GM19023 (cell line): ENCODE results near the gene PCP4L1.
"Not testable (repeated sequence)": the region's sequence is repeated elsewhere in the genome, so short reads cannot be mapped to it uniquely, and the experiment has no call there.

ENCODE experiments used
- ATAC-seq: cut with Tn5 transposase; IDR thresholded peaks from one replicate; pipeline ENCODE4 v1.9.1; 2021; ENCODE audit warnings: mild to moderate bottlenecking, moderate library complexity; ENCODE audit not compliant: unreplicated experiment

The PCP4L1 gene

DNA sequence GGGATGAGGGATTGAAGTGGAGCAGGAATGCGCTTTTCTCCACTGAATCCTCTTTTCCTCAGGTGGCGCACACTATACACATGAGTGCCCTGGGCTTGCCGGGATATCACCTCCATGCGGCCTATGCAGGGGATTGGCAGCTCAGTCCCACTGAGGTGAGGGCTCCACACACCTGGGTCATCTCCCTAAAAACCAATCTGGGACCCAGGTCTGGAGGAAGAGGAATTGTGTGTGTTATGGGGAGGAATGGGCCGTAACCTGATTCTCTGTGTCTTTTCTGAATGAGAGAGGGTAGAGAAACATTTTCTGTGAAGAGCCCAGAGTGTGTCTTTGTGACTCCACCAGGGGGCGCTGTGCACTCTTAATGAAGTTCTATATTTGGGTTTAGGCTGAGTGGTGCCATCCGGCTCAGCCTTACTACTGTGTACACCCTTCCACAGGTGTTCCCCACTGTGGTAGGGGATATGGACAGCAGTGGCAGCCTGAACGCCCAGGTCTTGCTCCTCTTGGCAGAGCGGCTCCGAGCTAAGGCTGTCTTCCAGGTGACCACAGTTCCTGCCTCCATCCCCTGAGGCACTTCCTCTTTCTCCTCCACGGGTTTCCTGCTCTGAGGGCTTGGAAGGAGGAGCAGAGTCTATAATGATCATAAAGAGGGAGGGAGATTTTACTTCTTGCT, 31.2 kb upstream of the PCP4L1 start:
- no peak for ATAC-seq

DNA sequence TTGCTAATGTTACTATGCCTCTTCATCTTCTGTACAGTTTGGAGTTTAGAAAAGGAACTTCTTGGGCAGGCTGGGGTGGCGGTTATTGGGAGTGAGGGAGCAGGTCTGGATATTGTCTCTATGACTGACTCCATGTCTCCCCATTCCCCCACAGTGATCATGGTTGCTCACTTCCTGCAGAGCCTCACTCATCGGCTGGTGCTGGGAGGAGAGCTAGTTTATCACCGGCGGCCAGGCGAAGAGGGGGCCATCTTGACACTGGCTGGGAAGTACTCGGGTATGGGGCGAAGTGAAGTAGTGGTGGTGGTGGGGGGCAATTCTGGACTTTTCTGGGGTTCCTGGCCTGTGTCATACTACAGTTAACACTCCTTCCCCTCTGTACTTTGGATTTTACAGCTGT, 30.5 kb upstream of the PCP4L1 start:
- no peak for ATAC-seq

DNA sequence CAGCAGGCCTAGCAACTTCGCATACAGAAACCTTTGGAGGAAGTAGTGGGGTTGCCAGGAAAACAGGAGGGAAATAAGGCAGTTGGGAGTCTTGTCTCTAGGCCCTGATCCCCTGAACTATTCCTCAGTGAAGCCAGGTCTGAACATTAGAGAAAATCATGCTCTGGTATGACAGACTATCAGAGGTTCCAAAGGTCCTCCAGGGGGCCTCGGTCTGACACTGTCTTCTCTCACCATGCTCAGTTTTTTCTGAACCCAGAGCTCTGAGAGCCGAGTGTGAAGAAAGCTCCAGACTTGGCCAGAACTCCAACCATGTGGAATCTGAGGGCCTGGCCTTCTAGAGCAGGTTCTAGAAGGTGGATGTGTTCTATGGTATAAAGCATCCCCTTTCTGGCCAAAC, 28.6 kb upstream of the PCP4L1 start:
- no peak for ATAC-seq

DNA sequence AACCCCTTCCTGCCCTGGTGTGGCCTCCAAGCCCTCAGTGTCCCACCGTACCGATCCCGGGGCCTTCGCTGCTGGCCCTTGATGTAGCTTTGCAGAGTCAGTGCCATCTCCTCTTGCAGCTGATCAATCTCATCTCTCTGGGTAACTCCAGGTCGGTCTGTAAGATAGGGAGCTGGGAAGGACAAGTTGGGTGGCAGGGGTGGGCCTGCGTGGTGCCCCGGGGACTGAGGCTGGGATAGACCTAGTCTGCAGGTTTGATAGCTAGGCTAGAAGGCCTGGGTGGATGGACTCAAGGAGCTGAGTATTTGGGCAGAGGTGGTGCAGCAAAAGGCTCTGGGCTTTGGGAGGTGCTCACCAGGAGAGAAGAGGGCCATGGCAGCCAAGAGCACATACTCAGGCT, 27.8 kb upstream of the PCP4L1 start:
- no peak for ATAC-seq

DNA sequence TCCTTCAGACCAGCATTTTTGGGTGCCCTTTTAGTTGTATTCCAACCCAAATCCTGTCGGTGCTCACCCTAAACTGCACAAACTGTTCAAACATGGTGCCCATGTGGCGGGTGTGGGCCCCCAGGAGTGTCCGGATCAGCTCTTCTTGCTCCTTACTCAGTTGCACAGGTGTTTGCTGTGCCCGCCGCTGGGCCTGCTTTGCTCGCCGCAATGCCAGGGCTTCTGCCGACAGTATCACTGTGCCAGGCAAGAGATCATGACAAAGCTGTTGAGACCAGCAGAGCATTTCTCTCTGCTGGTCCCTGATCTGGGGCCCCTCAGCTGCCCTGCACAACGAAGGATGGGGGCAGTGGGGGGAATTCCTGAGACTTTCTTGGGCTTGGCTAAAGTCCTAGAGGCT, 25.4 kb upstream of the PCP4L1 start:
- ATAC-seq = no peak

DNA sequence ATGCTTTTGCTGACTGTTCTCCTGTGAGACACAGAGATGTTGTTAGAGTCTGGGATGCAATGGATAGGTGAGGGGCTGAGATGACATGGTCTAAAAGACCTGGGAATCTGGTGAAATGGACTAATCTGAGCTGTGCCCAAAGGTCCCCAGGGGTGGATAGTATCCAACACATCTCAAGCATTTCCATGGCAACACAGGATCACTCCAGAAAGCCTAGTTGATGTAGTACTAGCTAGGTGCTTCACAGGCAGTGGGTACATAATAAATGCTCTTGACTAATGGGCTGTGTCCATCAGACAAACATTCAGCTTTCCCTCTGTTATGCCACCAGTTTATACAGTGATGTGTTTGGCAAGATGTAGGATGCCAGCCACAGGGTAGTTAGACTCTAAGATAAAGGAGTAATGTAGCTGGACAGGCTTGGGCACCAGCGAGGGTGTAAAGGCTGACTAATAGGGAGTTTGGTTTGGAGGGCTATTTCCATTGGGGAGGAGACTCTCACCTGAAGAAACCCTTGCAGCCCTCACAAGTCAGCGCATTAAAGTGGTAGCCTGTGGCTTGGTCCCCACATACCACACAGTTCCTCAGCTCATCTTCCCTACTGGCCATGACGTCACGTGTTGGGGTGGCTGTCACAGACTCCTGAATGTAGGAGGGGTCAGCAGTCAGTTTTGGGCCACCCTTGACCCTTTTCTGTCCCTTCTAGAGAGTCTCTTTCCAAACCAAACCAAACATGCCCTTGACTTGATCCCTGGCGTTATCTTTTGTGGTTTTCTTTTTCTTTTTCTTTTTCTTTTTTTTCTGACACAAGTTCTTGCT, 22.4 kb upstream of the PCP4L1 start:
- ATAC-seq = no peak

DNA sequence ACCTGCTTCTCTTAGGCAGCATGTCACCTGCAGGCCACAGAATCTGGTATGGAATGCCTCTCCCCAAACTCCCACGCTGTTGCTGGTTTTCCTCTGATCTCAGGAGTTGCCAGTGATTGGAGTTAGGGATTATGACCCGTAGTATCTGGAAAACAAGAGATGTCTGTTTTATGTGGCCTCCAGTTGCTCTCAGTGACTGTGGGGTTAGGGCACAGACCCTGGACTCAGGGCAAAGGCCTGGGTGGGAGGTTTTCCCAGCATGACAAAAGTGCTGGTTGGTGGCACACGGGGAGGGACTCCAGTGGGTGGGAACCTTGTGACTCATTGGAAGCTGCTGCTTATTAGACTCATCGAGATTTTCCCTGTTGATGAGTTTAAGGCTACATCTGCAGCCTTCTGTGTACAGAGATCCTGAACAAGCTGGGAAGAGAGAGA, 20.5 kb upstream of the PCP4L1 start, which contains the start of gene NR1I3:
Gene NR1I3 (minus strand): TSS at position 165 of the 435 bp plus-strand sequence. CDS start 1,638 bp downstream, outside the sequence.
- ATAC-seq = no peak

DNA sequence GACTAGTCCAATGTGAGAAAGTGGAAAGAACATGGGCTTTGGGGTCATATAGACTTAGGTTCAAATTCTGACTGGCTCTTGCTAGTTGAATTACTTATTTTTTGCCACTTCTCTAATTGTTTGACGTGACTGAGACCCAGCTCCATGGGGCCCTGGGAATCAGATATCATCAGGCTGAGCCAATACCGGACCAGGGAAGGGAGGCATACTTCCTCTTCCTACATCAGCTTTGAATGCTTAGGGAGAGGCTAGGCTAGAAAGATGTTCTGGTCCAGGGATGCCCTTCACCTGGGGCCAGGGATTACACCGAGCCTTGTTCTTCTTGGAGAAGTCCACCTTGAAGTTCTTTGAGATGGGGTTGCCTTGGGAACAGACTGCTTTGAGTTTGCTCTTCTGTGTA, 16.9 kb upstream of the PCP4L1 start:
- no peak for ATAC-seq

DNA sequence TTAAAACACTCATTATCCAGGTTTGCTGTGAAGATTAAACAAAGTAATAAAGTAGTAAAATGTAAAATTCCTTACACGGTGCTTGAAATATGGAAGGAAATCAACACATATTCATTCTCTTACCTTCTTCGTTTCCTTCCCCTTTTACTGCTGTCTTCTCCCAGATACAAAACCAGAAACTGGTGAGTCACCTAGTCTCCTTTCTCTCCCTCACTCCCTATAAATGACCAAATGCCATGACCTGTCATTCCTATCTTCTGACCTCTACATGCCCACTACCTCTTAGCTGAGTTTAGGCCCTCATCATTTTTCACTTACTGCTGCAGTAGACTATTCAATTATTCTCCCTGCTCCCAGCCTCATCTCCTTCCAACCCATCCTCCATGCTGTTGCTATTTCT, 16.2 kb upstream of the PCP4L1 start:
- no peak for ATAC-seq

DNA sequence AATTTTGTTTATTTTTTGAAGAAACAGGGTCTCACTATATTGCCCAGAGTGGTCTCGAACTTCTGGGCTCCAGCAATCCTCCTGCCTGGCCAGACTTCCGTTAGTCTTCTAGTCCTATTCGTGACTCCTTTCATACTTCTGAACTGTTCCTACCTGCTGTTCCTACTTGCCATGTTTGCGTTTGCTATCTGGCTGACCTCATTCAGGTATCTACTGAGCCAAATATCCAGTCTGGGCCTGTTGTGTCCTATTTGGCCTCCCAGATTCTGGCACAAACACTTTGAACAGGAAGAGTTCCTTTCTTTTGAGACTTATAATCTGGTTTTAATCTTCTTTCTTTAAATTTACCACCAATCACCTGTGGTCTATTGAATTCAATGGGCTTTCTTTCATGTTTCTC, 13.7 kb upstream of the PCP4L1 start:
- no peak for ATAC-seq

DNA sequence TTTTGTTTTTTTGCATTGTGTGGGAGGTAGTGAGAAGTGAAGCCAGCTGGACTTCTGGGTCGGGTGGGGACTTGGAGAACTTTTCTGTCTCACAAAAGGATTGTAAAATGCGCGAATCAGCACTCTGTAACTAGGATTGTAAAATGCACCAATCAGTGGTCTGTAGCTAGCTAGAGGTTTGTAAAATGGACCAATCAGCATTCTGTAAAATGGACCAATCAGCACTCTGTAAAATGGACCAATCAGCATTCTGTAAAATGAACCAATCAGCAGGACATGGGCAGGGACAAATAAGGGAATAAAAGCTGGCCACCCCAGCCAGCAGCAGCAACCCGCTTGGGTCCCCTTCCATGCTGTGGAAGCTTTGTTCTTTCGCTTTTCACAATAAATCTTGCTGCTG, 8.4 kb upstream of the PCP4L1 start:
- ATAC-seq = not testable (repeated sequence)

DNA sequence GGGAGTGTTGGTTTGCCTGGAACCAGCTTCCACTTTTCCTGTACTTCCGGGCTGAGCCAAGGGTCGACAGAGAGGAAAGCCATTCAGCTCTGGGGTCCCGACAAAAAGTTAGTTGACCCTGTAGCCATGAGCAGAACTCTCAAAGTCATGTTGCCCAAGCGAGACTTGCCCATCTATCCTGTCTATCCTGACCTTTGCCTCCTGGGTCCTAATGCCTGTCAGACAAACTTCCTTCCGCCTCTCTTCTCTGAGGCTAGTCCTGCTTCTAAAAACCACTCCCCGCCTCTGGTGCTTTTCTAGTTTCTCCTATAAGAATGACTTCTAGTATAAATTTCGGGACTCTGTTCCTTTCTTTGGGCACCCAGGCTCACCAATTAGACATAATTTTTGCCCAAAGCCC, 7.7 kb upstream of the PCP4L1 start:
- ATAC-seq = no peak

DNA sequence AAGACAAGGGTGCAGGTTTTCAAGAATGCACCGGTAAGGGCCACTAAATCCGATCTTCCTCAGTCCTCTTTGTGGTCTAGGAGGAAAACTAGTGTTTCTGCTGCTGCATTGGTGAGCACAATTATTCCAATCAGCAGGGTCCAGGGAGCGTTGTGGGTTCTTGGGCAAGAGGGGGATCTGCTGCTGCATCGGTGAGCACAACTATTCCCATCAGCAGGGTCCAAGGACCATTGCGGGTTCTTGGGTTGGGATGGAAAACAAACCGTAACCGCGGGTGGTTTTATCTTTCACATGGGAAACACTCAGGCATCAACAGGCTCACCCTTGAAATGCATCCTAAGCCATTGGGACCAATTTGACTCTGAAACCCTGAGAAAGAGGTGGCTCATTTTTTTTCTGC, 7.0 kb upstream of the PCP4L1 start:
- ATAC-seq = no peak

DNA sequence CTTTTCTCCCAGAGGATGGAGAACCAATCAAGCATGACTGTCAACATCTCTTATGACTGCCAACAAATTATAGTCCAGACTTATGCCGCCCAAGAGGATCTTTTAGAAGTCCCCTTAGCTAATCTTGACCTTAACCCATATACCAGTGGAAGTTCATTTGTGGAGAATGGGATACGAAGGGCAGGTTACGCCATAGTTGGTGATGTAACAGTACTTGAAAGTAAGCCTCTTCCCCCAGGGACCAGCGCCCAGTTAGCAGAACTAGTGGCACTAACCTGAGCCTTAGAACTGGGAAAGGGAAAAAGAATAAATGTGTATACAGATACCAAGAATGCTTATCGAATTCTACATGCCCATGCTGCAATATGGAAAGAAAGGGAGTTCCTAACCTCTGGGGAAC, 3.2 kb upstream of the PCP4L1 start:
- ATAC-seq = not testable (repeated sequence)

DNA sequence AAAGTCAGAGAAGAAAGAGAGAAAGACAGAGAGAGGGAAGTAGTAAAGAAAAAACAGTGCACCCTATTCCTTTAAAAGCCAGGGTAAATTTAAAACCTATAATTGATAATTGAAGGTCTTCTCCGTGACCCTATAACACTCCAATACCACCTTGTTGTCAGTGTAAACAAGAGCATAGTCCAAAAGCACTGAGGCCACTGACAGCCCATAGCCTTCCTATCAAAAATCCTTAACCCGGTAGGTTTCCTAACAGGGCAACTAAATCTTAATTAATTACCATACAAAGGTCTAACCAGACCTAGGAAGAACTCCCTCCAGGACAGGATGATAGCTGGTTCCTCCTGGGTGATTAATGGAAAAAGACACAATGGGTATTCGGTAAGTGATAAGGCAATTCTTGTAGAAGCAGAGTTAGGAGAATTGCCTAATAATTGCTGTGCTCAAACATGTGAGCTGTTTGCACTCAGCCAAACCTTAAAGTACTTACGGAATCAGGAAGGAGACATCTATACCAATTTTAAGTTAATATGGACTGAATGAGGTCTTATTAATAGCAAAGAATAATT, 2.5 kb upstream of the PCP4L1 start:
- not testable (repeated sequence) for ATAC-seq

DNA sequence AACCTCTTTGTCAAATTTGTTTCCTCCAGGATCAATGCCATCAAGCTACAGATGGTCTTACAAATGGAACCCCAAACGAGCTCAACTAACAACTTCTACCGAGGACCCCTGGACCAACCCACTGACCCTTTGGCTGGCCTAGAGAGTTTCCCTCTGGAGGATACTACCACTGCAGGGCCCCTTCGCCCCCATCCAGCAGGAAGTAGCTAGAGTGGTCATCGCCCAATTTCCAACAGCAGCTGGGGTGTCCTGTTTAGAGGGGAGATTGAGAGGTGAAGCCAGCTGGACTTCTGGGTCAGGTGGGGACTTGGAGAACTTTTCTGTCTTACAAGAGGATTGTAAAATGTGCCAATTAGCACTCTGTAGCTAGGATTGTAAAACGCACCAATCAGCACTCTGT, 1.4 kb upstream of the PCP4L1 start:
- ATAC-seq = not testable (repeated sequence)

DNA sequence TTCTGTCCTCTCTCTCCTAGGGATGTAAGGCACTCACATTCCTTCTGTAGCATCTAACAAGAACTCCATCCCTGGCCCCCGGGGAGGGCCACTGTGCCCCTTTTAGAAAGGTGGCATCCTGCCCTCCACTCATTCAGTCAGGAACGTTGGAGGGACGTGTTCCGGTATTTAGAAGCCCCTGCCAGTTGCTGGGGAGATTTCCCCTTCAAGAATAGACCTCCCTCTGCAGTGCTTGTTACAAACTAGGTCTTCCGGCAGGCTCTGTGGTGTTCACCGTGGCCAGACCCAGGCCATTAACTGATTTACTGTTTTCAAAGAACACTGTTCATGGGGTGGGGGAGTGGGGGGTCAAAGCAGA, 779 bp downstream of the PCP4L1 start:
- ATAC-seq = no peak

DNA sequence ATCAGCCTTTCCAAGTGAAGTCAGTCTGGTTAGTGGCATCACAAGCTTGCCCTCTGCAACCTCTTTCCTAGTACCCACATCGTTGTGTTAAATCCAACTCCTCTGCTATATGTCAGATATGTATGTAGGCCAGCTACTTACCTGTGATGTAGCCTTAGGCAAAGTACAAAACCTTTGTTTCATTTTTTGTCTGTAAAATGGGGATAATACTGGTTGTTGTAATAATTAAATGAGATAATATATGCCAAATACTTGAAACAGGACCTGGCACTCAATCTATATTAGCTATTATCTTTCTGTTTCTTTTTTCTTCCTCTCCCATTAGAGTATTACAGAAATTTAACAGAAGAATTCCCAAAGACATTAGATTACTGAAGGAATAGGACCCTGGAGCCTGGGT, 1.2 kb downstream of the PCP4L1 start:
- ATAC-seq = no peak

DNA sequence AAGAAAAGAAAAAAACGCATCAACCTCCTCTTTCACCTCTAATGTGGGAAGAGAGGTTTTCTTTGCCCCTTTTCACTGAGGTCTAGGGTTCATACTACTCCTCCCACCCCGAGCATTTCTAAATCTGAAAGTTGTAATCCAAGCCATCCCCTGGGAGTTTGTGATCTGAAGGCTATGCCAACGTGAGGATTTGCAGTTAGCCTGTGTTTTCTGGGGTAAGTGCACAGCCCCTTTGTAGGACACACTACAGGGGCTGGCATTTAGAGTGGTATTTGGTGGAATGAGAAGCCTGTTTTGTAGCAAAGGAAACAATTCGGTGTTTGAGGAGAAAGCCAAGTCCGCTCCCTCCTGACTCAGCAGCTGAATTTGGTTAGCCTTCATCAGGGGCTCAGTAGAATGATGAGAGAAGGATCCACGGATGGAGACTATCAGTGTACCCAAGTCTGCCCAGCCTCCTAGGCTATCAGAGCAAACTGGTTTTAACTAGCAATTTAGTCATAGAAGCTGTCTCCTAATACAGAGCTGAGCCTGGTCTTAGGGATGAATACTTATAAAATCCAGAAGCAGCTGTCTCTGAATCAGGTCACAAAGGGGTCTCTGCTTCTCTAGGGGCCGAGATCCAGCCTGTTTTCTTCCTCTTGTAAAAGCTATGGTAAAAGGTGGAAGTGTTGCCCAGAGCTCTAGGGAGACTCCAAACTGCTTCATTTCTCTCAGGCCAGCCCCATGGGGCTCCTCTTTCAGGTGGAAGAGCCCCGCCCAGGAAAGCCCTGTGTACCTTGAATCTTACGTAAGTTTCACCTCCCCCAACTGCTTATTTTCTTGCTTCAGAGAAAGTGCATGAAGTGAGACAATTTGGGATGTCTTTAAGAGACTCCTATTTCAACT, 2.1 kb downstream of the PCP4L1 start:
- no peak for ATAC-seq

DNA sequence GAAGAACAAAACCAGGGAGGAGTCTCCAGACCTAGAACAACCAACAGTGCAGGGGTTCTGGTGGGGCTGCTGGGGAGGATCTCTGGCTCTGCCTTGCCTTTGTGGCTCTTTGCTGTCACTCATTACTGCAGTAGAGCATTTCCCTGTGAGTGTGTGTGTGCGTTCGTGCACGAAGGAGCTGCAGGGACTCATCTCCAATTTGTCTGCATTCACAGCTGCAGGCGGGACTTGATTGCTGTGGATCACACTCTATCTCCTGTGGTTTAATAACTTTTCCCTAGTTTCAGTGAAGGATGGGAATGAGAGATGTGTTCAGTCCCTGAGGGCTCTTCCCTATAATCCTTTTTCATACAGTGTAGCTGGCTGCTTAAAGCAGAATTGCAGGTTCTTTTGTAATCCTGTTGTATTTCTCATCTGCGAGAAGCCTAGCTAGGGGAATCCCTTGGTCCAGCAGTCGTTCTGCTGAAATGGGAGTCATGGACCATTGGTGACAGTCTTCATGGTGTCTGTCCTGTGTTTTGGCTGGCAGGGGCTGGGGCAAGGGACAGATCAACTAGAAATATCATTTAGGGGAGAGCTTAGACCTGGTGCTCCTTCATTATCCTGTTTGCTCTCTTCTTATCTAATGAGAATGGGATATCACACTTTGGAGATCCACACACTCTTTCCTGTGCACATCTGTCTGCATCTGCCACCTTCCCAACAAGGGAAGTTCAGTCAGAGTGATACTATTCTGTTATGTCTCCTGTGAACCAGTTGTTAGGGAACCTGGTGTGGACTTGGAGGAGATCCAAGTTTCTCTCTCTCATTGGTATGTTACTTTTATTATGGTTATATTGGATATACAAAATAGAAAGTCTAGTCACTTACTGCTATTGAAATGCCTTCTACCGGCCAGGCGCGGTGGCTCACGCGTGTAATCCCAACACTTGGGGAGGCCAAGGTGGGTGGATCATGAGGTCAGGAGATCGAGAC, 3.0 kb downstream of the PCP4L1 start:
- ATAC-seq = no peak
